ENCODE results near the gene OOEP. TPM values are rescaled to one million over a fixed set of nuclear protein-coding genes. Genes with fewer than 3 reads are reported as not detected.
"Not testable (repeated sequence)": the region's sequence is repeated elsewhere in the genome, so short reads cannot be mapped to it uniquely, and the experiment has no call there.

Gene OOEP
- total and polyA plus RNA-seq, 5 donors from 2014 or later: 0.23 to 1.1 (median 0.51) TPM

DNA sequence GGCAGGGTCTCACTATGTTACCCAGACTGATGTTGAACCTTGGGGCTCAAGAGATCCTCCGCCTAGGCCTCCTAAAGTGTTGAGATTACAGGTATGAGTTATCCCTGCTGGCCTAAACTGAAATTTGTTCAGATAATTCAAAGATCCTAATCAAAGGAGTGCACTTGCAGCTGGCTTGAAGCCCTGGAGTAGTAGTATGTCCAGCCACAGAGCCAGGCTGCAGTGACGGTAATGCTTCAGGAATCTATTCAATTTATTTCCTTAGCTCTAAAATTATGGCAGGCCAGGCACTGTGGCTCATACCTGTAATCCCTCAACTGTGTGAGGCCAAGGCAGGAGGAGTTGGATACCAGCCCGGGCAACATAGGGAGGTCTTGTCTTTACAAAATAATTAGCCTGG lies 23.6 kb upstream of the OOEP start:
- no peaks in the 10 kb centered on the region for H3K36me3 ChIP-seq (ENCODE audit: control insufficient read depth, insufficient read depth, low read length)
- no peaks in the 10 kb centered on the region for H3K27me3 ChIP-seq (ENCODE audit: control insufficient read depth, insufficient read depth, low read length)
- no peak overlapping the region for H3K4me3 ChIP-seq (ENCODE audit: low read depth, low read length)
- no peak for DNase-seq
- ATAC-seq (ENCODE audit: low read depth in 2 of 2): no peak
- H3K4me3 Mint-ChIP-seq: peak overlapping the region in 2 of 4 donors; percentile 41 to 56
- peaks cover 9% of the 10 kb centered on the region for H3K4me1 ChIP-seq (ENCODE audit: control insufficient read depth, insufficient read depth, low read length, poor library complexity, severe bottlenecking)
- H3K9me3 Mint-ChIP-seq: peaks cover 0 to 1% (median 0%) of the 10 kb centered on the region in 7 donors
- H3K27ac Mint-ChIP-seq: no peak overlapping the region
- H3K27me3 Mint-ChIP-seq: no peaks in the 10 kb centered on the region
- no peaks in the 10 kb centered on the region for H3K36me3 Mint-ChIP-seq
- no peak overlapping the region for H3K27ac ChIP-seq (ENCODE audit: insufficient read depth, low read length, poor library complexity, severe bottlenecking)
- peaks cover 6 to 39% (median 18%) of the 10 kb centered on the region in 4 donors for H3K4me1 Mint-ChIP-seq
- H3K9me3 ChIP-seq (ENCODE audit: control insufficient read depth in 2 of 2, low read length in 2 of 2): no peaks in the 10 kb centered on the region

DNA sequence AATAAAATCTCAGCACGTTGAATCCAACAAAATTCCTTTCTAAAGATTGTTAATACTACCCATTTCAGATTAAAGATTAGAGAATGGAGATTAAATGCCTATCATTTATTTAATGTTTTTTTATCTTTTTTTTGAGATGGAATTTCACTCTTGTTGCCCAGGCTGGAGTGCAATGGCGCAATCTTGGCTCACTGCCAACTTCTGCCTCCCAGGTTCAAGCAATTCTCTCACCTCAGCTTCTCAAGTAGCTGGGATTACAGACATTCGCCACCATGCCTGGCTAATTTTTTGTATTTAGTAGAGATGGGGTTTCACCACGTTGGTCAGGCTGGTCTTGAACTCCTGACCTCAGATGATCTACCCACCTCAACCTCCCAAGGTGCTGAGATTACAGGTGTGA lies 22.5 kb upstream of the OOEP start:
- not testable (repeated sequence) for H3K27me3 Mint-ChIP-seq; H3K27ac ChIP-seq (ENCODE audit: insufficient read depth, low read length, poor library complexity, severe bottlenecking); H3K36me3 ChIP-seq (ENCODE audit: control insufficient read depth, insufficient read depth, low read length); H3K4me3 ChIP-seq (ENCODE audit: low read depth, low read length); H3K4me3 Mint-ChIP-seq; H3K27me3 ChIP-seq (ENCODE audit: control insufficient read depth, insufficient read depth, low read length); ATAC-seq (ENCODE audit: low read depth in 2 of 2); H3K4me1 ChIP-seq (ENCODE audit: control insufficient read depth, insufficient read depth, low read length, poor library complexity, severe bottlenecking); H3K9me3 Mint-ChIP-seq; H3K9me3 ChIP-seq (ENCODE audit: control insufficient read depth in 2 of 2, low read length in 2 of 2); H3K36me3 Mint-ChIP-seq; DNase-seq
- H3K27ac Mint-ChIP-seq: peak overlapping the region in 1 of 3 donors; percentile 62
- H3K4me1 Mint-ChIP-seq: peaks cover 6 to 39% (median 18%) of the 10 kb centered on the region in 4 donors

DNA sequence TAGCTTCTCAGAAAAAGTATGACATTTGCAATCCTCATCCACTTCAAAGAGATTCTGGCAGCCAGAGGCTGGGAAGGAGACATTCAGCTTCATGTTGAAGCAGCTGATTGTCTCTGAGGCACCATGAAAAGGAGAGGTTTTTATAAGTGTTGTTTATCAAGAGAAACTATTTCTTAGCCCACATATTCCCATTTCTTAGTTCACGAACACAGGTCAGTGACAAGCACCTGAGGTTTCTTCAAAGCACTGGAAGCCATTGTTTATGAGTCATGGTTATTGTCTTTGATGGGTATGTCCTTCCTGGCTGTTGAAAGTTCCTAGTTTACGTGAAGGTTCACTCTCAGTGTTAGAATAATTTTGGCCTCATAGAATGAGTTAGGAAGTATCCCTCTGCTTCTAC lies 22.0 kb upstream of the OOEP start:
- H3K27ac ChIP-seq (ENCODE audit: insufficient read depth, low read length, poor library complexity, severe bottlenecking): no peak overlapping the region
- no peak for ATAC-seq (ENCODE audit: low read depth in 2 of 2)
- no peaks in the 10 kb centered on the region for H3K27me3 ChIP-seq (ENCODE audit: control insufficient read depth, insufficient read depth, low read length)
- H3K4me3 ChIP-seq (ENCODE audit: low read depth, low read length): no peak overlapping the region
- Mint-ChIP-seq H3K36me3 (no peaks in the 10 kb centered on the region), H3K27me3 (no peaks in the 10 kb centered on the region), H3K4me1 (peaks cover 6 to 39% (median 18%) of the 10 kb centered on the region in 4 donors), H3K27ac (peak overlapping the region in 1 of 3 donors; percentile 62), H3K9me3 (peaks cover 0 to 1% (median 0%) of the 10 kb centered on the region in 7 donors), H3K4me3 (peak overlapping the region in 2 of 4 donors; percentile 16 to 22)
- DNase-seq: peak in 1 of 3 donors; percentile 7
- no peaks in the 10 kb centered on the region for H3K36me3 ChIP-seq (ENCODE audit: control insufficient read depth, insufficient read depth, low read length)
- H3K9me3 ChIP-seq (ENCODE audit: control insufficient read depth in 2 of 2, low read length in 2 of 2): no peaks in the 10 kb centered on the region
- H3K4me1 ChIP-seq (ENCODE audit: control insufficient read depth, insufficient read depth, low read length, poor library complexity, severe bottlenecking): peaks cover 9% of the 10 kb centered on the region

GRCh38 chr6:73389854-73390253 lies 20.2 kb upstream of the OOEP start:
- Histone ChIP-seq H3K27me3 (ENCODE audit: control insufficient read depth, insufficient read depth, low read length) (no peaks in the 10 kb centered on the region), H3K27ac (ENCODE audit: insufficient read depth, low read length, poor library complexity, severe bottlenecking) (no peak overlapping the region), H3K4me1 (ENCODE audit: control insufficient read depth, insufficient read depth, low read length, poor library complexity, severe bottlenecking) (peaks cover 9% of the 10 kb centered on the region), H3K9me3 (ENCODE audit: control insufficient read depth in 2 of 2, low read length in 2 of 2) (no peaks in the 10 kb centered on the region), H3K36me3 (ENCODE audit: control insufficient read depth, insufficient read depth, low read length) (no peaks in the 10 kb centered on the region), H3K4me3 (ENCODE audit: low read depth, low read length) (no peak overlapping the region)
- peaks cover 6 to 35% (median 17%) of the 10 kb centered on the region in 4 donors for H3K4me1 Mint-ChIP-seq
- no peaks in the 10 kb centered on the region for H3K36me3 Mint-ChIP-seq
- peaks cover 0 to 1% (median 0%) of the 10 kb centered on the region in 7 donors for H3K9me3 Mint-ChIP-seq
- ATAC-seq (ENCODE audit: low read depth in 2 of 2) (no peak), DNase-seq (no peak)
- no peak overlapping the region for H3K27ac Mint-ChIP-seq
- H3K27me3 Mint-ChIP-seq: no peaks in the 10 kb centered on the region
- H3K4me3 Mint-ChIP-seq: peak overlapping the region in 1 of 4 donors; percentile 95

DNA sequence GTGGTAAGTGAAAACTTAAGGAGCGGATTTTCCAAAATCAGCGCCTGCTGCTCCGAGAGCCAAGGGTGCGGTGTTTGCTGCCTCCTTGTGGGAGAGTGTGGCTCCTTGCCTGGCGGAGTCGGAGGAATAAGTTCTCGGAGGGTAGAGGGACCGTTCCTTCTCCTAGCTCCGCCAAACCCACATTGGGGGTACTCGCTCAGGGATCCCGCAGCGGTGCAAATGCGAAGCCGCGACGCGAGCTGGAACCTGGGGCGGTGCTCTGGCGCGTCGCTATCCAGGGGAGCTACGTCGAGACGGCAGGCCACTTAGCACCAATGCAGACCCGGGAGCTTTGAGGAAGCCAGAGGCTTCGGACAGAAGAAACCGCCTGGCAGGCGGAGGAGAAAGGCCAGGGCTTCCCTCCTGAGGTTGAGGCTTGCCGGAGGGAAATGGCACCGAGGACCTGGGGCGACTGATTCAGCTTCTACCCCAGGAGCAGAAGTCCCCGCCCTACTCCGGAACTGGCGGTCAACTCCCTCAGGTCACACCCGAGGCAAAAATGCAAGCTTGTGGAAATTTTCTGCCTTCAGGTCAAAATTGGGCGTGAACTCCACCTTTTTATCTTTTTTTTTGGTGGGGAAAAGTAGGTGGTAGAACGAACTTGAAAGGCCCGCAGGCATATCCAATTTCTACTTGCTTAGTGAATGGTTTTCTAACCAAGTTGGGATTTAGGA lies 19.3 kb upstream of the OOEP start:
- Mint-ChIP-seq H3K36me3 (no peaks in the 10 kb centered on the region), H3K4me3 (peak overlapping the region; percentile 87 to 95 (median 87)), H3K9me3 (peaks cover 0 to 1% (median 0%) of the 10 kb centered on the region in 7 donors), H3K27me3 (no peaks in the 10 kb centered on the region), H3K4me1 (peaks cover 6 to 30% (median 16%) of the 10 kb centered on the region in 4 donors), H3K27ac (peak overlapping the region; percentile 32 to 75 (median 44))
- DNase-seq: peak; percentile 13 to 84 (median 33)
- H3K27ac ChIP-seq (ENCODE audit: insufficient read depth, low read length, poor library complexity, severe bottlenecking): peak overlapping the region; percentile 55
- ATAC-seq (ENCODE audit: low read depth in 2 of 2): peak; percentile 72 to 79
- H3K27me3 ChIP-seq (ENCODE audit: control insufficient read depth, insufficient read depth, low read length): no peaks in the 10 kb centered on the region
- no peaks in the 10 kb centered on the region for H3K9me3 ChIP-seq (ENCODE audit: control insufficient read depth in 2 of 2, low read length in 2 of 2)
- H3K4me3 ChIP-seq (ENCODE audit: low read depth, low read length): peak overlapping the region; percentile 82
- no peaks in the 10 kb centered on the region for H3K36me3 ChIP-seq (ENCODE audit: control insufficient read depth, insufficient read depth, low read length)
- H3K4me1 ChIP-seq (ENCODE audit: control insufficient read depth, insufficient read depth, low read length, poor library complexity, severe bottlenecking): peaks cover 9% of the 10 kb centered on the region

DNA sequence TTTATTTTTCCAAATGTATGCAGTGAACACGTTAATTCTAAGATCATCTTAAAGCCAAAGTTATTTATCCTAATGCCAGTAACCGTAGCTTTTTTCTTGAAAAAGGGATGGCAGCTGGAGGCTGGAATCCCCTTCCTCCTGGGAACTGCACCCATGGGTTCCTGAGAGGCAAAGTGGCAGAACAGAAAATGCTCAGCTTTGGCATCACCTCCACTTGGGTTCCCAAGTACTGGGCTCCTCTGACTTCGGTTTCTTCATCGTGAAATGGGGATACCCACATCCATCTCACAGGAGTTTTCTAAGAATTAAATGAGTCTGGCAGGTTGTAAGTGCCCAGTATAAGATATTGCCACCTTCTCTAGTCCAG lies 18.7 kb upstream of the OOEP start:
- peak overlapping the region; percentile 32 to 75 (median 44) for H3K27ac Mint-ChIP-seq
- no peak overlapping the region for H3K27ac ChIP-seq (ENCODE audit: insufficient read depth, low read length, poor library complexity, severe bottlenecking)
- H3K9me3 Mint-ChIP-seq: peaks cover 0 to 1% (median 0%) of the 10 kb centered on the region in 7 donors
- no peaks in the 10 kb centered on the region for H3K9me3 ChIP-seq (ENCODE audit: control insufficient read depth in 2 of 2, low read length in 2 of 2)
- no peaks in the 10 kb centered on the region for H3K36me3 Mint-ChIP-seq
- peak overlapping the region; percentile 87 to 95 (median 87) for H3K4me3 Mint-ChIP-seq
- no peak for DNase-seq
- H3K4me3 ChIP-seq (ENCODE audit: low read depth, low read length): peak overlapping the region; percentile 82
- H3K4me1 ChIP-seq (ENCODE audit: control insufficient read depth, insufficient read depth, low read length, poor library complexity, severe bottlenecking): peaks cover 9% of the 10 kb centered on the region
- H3K36me3 ChIP-seq (ENCODE audit: control insufficient read depth, insufficient read depth, low read length): no peaks in the 10 kb centered on the region
- no peaks in the 10 kb centered on the region for H3K27me3 Mint-ChIP-seq
- peaks cover 6 to 25% (median 16%) of the 10 kb centered on the region in 4 donors for H3K4me1 Mint-ChIP-seq
- H3K27me3 ChIP-seq (ENCODE audit: control insufficient read depth, insufficient read depth, low read length): no peaks in the 10 kb centered on the region
- peak in 1 of 2 donors; percentile 11 for ATAC-seq (ENCODE audit: low read depth in 2 of 2)

GRCh38 chr6:73382462-73383113 lies 12.9 kb upstream of the OOEP start:
- H3K36me3 ChIP-seq (ENCODE audit: control insufficient read depth, insufficient read depth, low read length): no peaks in the 10 kb centered on the region
- no peak overlapping the region for H3K27ac ChIP-seq (ENCODE audit: insufficient read depth, low read length, poor library complexity, severe bottlenecking)
- no peak for ATAC-seq (ENCODE audit: low read depth in 2 of 2)
- Mint-ChIP-seq H3K36me3 (no peaks in the 10 kb centered on the region), H3K9me3 (no peaks in the 10 kb centered on the region), H3K4me1 (no peaks in the 10 kb centered on the region), H3K4me3 (no peak overlapping the region), H3K27ac (no peak overlapping the region), H3K27me3 (peaks cover 11% of the 10 kb centered on the region)
- H3K9me3 ChIP-seq (ENCODE audit: control insufficient read depth in 2 of 2, low read length in 2 of 2): no peaks in the 10 kb centered on the region
- no peaks in the 10 kb centered on the region for H3K4me1 ChIP-seq (ENCODE audit: control insufficient read depth, insufficient read depth, low read length, poor library complexity, severe bottlenecking)
- DNase-seq: no peak
- no peaks in the 10 kb centered on the region for H3K27me3 ChIP-seq (ENCODE audit: control insufficient read depth, insufficient read depth, low read length)
- no peak overlapping the region for H3K4me3 ChIP-seq (ENCODE audit: low read depth, low read length)
